HG03558 (cell line): Measurements from ENCODE around the gene ZMYND12.
"Not testable (repeated sequence)": the region's sequence is repeated elsewhere in the genome, so short reads cannot be mapped to it uniquely, and the experiment has no call there.

Experiments used
- ATAC-seq: cut with Tn5 transposase; IDR thresholded peaks from one replicate; pipeline ENCODE4 v1.9.1; 2021; ENCODE audit warnings: moderate number of reproducible peaks; ENCODE audit not compliant: unreplicated experiment; ENCODE audit errors: extremely low read depth

The ZMYND12 gene, protein sequence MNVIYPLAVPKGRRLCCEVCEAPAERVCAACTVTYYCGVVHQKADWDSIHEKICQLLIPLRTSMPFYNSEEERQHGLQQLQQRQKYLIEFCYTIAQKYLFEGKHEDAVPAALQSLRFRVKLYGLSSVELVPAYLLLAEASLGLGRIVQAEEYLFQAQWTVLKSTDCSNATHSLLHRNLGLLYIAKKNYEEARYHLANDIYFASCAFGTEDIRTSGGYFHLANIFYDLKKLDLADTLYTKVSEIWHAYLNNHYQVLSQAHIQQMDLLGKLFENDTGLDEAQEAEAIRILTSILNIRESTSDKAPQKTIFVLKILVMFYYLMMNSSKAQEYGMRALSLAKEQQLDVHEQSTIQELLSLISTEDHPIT

DNA sequence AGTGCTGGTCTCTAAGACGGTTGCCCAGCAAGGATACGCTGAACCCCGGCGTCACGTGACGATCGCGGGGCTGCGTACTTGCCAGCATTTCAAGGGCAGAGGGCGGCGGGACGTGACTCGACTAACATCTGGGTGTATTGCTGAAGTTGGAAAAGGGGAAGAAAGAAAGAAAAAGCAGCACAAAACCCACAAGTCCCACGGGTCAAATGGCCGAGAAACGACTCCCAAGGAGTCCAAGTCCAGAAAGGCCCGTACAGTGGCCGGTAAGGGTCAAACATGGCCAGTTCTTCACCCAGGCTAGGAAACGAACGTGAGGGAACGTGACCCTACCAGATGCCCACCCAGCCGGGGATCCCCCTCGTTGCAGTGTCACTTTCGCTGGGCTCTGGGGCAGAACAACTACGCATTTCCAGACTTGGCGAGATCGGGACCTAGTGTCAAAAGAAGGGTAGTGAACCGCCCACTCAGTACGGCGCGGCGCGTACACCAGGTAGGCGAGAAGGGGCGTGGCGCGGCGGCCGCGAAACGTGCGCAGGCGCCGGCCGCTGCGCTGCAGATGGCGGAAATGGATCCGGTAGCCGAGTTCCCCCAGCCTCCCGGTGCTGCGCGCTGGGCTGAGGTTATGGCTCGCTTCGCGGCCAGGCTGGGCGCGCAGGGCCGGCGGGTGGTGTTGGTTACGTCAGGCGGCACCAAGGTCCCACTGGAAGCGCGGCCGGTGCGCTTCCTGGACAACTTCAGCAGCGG lies at the start of gene ZMYND12, which contains the start of gene PPCS:
Gene ZMYND12 (minus strand): TSS at position 13 of the 744 bp plus-strand sequence. CDS start 25 bp downstream, outside the sequence.
Gene PPCS (plus strand): TSS at position 534 of the 744 bp plus-strand sequence. CDS start 23 bp downstream, at position 557.
- ATAC-seq = peak; percentile 72

DNA sequence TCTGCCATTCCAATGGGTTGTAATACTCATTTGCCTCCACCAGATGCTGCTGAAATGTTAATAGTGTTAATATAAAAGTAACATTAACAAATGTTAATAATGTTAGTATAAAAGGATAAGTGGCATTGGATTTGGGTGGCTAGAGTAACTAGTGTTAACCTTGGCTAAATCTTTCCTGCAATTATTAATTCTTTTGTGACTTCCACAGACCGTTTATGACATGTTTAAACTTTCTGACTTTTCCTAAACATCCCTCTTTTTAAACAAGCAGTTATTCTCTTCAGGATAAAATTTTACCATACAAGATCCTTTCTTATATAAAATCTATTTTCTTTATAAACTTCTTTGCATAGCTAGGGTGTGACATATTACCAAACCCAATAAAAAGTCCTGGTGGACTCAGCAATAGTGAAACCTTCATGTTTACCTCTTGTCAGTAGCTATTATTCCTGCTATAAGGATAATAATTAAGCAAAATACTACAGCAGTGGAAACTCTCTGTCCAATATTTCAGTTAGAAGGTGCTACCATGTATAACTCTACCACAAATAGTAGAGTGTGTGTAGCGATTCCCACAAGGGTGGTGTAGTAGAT lies 48.8 kb upstream of the ZMYND12 start:
- ATAC-seq = no peak

DNA sequence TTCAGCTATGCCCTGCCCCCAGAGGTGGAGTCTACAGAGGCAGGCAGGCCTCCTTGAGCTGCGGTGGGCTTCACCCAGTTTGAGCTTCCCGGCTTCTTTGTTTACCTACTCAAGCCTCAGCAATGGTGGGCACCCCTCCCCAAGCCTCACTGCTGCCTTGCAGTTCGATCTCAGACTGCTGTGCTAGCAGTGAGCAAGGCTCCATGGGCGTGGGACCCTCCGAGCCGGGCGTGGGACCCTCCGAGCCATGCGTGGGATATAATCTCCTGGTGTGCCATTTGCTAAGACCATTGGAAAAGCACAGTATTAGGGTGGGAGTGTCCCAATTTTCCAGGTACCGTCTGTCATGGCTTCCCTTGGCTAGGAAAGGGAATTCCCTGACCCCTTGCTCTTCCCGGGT lies 46.2 kb upstream of the ZMYND12 start:
- ATAC-seq = not testable (repeated sequence)

DNA sequence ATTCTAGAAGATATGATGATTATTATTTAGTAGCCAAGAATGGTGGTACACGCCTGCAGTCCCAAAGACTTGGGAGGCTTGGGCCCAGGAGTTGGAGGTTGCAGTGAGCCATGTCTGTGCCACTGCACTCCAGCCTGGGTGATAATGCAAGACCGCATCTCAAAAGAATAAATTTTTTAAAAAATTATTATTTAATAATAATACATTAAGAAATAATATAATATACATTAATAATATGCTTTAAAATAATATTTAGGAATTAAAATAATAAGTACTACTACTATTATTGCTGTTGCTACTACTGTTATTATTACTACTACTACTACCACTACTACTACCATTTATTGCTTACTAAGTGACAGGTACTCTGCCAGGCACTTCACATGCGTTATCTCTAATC lies 34.4 kb upstream of the ZMYND12 start:
- no peak for ATAC-seq

DNA sequence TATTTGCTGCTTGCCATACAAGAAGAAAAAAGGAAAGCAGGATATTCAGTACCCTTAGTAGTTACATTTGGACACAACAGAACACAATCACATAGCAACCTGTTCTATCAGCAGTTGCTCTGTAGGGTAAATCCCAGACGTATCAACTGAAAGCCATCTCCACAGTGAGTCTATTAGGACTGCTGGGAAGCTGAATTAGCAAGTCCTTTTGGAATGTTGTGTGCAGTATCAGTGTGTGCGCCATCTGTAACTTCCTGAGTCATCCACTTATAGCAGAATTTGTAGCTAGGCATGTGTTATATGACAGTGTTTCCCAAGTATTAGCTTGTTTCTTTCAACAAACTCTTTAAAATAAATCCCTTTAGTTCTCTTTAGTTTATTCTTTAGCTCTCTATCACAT lies 28.6 kb upstream of the ZMYND12 start:
- no peak for ATAC-seq

DNA sequence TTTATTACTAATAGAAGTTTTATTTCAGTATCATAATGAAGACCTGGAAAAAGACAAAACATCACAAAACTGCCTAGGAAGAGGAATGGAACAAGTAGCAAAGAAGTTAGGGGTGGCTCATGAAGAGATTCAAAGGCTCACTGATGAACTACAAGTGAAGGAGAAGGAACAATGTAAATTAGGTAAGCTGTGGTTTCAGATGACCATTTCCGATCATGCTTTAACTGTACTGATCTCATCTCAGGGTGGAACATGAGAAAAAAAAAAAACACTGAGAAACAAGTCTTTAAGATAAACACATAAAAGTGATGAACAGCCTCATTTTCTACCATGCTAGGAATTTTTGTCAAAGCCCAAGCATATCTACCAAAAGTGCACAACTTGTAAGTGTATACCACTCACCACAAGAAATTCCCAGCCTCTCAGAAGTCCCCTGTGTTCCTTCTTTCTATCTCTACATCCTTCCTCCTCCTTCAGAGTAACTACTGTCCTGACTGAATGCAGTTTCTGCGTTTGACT lies 26.9 kb upstream of the ZMYND12 start:
- no peak for ATAC-seq

DNA sequence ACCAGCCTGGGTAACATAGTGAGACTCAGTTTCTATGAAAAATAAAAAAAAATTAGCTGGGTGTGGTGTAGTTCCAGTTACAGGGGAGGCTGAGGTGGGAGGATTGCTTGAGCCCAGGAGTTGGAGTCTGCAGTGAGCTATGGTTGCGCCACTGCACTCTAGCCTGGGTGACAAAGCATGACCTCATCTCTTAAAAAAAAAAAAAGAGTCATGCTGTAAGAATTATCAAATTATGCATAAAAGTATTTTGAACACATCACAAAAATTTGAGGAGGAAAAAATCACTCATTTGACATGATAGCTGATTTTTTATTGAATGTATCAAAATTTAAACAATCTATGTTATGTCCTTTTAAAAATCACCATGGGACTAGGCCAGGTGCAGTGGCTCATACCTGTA lies 25.1 kb upstream of the ZMYND12 start:
- no peak for ATAC-seq

DNA sequence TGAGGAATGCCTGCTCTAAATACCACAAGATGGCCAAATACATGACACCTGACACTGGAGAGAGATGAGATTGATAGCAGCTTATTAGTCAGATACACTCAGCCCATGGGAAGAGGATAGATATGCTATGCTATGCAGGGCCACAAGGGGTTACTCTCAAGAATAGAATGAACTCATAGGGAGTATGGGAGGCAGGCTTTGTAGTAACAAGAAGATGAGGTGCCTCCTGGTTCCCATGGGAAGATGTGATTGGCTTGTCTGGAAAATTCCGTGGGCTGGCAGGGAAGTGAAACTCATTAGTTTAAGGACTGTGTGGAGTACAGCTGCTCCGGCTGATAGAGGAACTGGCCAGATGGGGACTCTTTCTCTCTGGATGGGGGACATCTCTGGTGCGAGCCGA lies 23.8 kb upstream of the ZMYND12 start:
- no peak for ATAC-seq

DNA sequence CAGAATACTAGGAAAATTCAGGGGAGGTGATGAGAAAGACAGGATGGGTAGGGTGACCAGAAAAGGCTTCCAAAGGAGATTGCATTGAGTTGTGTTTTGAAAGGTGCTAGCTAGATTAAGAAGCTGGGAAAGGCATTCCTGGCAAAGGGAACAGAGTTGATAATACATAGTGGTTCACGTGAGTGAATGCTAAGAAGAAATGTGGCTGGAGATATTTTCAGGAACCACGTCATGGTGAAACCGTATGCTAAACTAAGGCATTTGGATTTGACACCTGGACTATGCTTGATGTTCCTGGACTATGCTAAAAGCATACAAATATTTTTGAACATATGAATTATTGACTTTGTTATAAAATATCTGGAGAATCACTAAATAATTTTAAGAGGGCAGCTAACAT lies 22.0 kb upstream of the ZMYND12 start:
- ATAC-seq = no peak

DNA sequence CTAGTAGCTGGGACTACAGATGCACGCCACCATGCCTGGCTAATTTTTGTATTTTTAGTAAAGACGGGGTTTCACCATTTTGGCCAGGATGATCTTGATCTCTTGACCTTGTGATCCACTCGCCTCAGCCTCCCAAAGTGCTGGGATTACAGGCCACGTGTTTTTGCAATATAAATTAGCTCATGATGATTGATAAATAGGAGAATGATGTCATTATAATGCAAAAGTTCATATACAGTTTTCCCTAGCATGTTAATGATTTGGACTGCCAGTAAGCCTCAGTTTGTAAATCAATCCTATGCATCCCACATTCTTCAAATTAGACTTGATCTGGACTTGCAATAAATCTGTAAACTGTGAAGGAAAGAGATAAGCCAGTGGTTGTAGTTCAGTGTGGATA lies 21.5 kb upstream of the ZMYND12 start:
- not testable (repeated sequence) for ATAC-seq

DNA sequence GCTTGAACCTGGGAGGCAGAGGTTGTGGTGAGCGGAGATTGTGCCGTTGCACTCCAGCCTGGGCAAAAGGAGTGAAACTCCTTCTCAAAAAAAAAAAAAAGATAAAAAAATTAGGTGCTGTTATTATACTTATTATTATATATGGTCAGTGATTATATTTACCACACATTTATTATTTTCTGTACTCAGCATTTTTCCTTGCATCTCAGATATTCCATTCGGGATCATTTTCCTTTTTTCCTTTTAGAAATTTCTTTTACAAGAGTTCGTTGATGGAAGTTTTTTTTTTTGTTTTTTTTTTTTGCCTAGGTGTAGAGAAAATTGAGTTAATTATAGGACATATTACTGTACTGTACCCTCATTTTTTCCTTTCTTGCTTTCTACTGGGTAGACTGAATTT lies 20.8 kb upstream of the ZMYND12 start:
- ATAC-seq = no peak

DNA sequence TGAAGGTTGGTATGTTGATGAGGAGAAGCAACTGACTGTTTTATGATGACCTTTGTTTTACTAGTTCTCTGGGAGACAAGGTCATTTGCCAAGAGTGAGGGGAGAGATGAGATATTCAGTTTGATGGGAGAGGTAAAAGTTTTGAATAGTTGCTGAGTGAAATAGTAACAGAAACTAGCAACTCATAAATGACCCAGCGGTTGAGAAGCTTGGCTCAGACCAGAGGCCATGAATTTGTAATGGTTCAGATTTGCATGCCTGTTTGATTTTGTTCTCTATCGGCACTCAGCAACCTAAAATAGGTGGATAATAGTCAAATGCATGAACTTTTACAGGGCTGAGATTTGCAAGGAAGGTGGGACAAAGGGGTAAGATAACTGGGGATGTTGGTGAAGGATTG lies 13.9 kb upstream of the ZMYND12 start:
- ATAC-seq = no peak

DNA sequence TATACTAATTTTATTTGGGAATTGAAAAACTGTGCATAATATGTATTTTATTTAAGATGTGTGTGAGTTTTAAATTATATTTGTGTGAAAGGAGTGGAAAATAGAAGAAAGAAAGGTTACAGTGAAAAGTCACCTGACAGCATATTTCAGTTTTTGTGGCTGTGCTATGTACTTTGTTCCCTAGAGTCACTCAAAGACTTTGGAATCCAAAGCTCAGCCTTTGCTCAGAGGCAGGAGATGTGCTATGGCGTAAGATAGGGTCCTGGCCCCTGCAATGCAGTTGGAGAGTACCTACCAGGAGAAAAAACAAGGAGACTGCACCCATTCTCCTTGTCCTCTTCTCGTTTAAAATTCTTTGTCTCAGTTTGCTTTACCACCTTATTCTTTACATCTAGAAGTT lies 10.2 kb upstream of the ZMYND12 start:
- ATAC-seq = no peak

DNA sequence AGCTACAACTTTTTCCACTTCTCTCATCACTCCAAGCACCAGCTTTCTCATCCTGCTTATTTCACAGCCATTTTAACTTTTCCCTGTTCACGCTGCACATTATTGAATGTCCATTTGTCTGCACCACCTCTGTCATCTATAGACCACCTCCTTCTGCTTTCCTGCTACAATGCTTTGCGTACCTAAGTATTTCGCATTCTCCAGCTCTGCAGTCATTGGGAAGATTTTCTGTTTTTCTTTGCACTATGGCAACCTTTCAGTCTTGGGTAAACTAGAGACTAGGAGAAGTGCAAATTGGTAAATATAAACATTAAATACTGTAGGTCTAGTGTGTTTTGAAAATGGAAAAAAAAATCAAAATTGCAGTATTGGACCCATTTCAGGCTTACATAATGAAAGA lies 8.1 kb upstream of the ZMYND12 start:
- no peak for ATAC-seq

DNA sequence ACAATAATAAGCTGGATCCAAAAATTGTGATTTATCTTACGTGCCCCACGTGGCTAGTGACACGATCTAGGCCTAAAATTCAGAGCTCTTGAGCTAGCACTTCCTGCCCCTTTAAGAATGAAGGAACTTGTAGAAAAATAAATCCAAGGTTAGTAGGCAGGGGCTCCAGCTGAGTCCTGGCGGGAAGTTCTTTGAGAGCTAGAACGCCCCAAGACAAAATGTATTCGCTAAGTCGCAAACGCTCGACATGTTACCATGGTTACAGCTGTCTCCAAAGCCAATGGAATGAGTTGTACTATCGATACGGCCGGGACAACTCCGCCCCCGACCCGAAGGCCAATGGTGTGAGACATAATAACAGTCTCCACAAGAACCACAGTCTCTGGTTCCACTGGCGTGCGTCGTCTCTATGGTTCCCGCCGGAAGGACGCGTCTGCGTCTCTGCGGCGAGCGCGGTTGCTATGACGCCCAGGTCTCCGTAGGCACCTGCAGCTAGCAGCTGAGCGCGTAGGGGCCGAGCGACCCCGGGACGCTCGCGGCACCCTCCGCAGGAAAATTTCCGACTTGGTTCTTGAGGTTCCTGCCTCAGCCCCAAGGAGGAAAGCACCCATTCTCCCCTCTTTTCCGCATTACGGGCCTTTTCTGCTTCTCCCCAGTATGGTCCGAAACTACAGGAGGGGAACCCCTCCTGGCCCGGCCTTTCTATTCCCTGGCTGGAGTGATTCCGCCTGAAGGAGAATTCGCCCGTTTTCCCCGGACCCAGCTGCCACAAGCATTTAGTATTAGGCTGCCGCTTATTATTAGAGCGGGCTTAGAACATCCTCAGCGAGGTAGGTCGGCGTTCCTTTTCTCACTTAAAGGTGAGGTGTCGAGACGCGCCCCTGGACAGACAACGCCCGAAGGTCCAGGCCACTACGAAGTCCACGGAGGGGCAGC lies 7.3 kb upstream of the ZMYND12 start, which contains the start of gene CCDC30:
Gene CCDC30 (plus strand): TSS at position 459 of the 936 bp plus-strand sequence. CDS start 17,266 bp downstream, outside the sequence.
- peak; percentile 96 for ATAC-seq

DNA sequence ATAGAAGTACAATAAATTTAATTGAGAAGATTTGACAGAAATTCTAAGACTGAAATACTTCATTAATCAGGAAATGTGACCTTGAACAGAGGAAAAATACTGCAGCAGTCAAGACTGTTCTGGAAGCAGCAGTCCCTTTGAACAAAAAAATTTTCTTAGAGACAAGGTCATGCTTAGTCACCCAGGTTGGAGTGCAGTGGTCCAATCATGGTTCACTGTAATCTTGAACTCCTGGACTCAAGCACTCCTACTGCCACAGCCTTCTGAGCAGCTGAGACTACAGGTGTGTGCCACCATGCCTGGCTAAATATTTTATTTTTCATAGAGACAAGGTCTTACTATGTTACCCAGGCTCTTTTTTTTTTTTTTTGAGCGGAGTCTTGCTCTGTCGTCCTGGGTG lies 5.4 kb upstream of the ZMYND12 start:
- no peak for ATAC-seq

DNA sequence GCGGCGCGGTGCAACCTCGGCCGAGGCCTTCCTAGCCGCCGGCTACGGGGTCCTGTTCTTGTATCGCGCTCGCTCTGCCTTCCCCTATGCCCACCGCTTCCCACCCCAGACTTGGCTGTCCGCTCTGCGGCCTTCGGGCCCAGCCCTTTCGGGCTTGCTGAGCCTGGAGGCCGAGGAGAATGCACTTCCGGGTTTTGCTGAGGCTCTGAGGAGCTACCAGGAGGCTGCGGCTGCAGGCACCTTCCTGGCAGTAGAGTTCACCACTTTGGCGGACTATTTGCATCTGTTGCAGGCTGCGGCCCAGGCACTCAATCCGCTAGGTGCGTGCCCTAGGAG lies 900 bp upstream of the ZMYND12 start:
- ATAC-seq = peak; percentile 24

DNA sequence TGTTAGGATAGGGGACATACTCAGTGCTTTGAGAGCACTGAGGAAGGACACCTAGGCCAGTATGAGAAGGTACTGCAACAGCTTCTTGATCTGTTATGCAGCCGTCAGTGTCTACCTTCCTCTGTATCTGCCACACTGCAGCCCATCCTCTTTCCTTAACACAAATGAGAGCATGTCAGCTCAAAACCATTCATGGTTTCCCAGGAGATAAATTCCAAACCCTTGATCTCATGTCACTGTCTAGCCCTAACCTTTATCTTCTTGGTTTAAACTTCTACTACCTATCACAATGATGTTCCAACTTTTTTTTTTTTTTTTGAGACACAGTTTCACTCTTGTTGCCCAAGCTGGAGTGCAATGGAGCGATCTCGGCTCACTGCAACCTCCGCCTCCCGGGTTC lies 1.4 kb downstream of the ZMYND12 start:
- no peak for ATAC-seq

DNA sequence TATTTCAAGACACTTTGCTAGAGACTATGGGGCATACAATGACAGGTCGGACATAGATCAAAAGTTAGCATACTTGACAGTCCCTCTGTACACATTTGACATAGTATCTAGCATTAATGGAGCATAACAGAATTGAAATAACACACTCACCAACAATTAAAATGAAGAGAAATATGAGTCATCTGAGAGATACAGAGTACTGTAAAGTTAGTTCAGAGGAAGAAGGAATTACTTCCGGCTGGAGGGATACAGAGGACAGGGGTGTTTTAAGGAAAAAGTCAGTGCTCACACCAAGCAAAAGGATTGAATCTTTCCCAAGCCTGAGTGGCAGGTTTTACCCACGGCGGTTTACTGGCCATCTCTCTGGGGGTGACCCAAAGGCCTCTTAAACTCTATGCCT lies 2.4 kb downstream of the ZMYND12 start:
- no peak for ATAC-seq

DNA sequence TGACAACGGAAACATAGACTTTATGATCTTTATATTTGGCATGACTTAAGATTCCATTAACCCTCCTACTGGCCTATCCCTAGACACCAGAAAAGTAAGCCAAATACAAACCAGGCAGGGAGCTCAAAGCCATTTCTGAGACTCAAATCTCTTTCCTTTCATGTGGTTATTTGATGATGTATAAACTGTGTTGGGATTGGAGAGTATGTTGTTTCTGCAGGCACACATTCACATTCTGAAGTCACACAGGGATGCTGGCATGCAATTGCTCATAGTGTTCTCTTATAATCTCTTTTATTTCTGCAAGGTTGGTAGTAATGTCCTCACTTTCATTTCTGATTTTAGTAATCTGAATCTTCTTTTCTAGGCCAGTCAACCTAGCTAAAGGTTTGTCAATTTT lies 5.8 kb downstream of the ZMYND12 start:
- ATAC-seq = no peak
